GM18526 (cell line): Measurements from ENCODE around the gene RNF113B.

Experiments used
- POLR2A ChIP-seq: IDR thresholded peaks from 3 replicates; pipeline ENCODE4 v1.6.1; 2011; ENCODE audit not compliant: insufficient read length; ENCODE audit errors: extremely low read depth

RNF113B gene

GRCh38 chr13:98172590-98173422 lies 4.3 kb downstream of the RNF113B start:
- no peak for TF ChIP-seq POLR2A

GRCh38 chr13:98171900-98172589 lies 5.0 kb downstream of the RNF113B start:
- no peak for TF ChIP-seq POLR2A

GRCh38 chr13:98169331-98169730 lies 7.7 kb downstream of the RNF113B start:
- TF ChIP-seq POLR2A, result no peak

- TF ChIP-seq POLR2A, result no peak
These were observed 14.1 kb downstream of the RNF113B start for GRCh38 chr13:98162935-98163334.

GRCh38 chr13:98158172-98158899 lies 18.7 kb downstream of the RNF113B start:
- TF ChIP-seq POLR2A, result no peak

GRCh38 chr13:98157609-98158008 lies 19.5 kb downstream of the RNF113B start:
- no peak for TF ChIP-seq POLR2A

GRCh38 chr13:98157188-98157587 lies 19.9 kb downstream of the RNF113B start:
- TF ChIP-seq POLR2A, result no peak

- no peak for TF ChIP-seq POLR2A
These were observed 20.8 kb downstream of the RNF113B start for GRCh38 chr13:98156259-98156658.

GRCh38 chr13:98155475-98156109 lies 21.5 kb downstream of the RNF113B start:
- no peak for TF ChIP-seq POLR2A

GRCh38 chr13:98150832-98151479 lies 26.1 kb downstream of the RNF113B start:
- no peak for TF ChIP-seq POLR2A

GRCh38 chr13:98147521-98147920 lies 29.5 kb downstream of the RNF113B start:
- TF ChIP-seq POLR2A, result no peak

GRCh38 chr13:98144801-98145350 lies 32.2 kb downstream of the RNF113B start:
- no peak for TF ChIP-seq POLR2A

GRCh38 chr13:98144027-98144741 lies 32.9 kb downstream of the RNF113B start:
- TF ChIP-seq POLR2A, result no peak

GRCh38 chr13:98143601-98144026 lies 33.5 kb downstream of the RNF113B start:
- no peak for TF ChIP-seq POLR2A
